Fibroblast of lung (primary cell): Measurements from ENCODE around the gene NFYC. TPM values are rescaled to one million over a fixed set of nuclear protein-coding genes. Genes with fewer than 3 reads are reported as not detected.

Experiments used
- DNase-seq, 2 donors: peaks; one replicate each; pipeline versions ENCODE4 v3.0.0 to v3.0.0-alpha.2; 2010; ENCODE audit warnings: low read depth in 2 of 2
- H2AFZ ChIP-seq: 2 replicates; pipeline ENCODE4 v1.5.1; 2012; ENCODE audit warnings: low read length, control low read depth, inconsistent platforms
- H3K27ac ChIP-seq: 2 replicates; pipeline ENCODE4 v1.5.1; 2011; ENCODE audit warnings: low read length, control low read depth; ENCODE audit not compliant: insufficient read depth
- H3K27me3 ChIP-seq: 2 replicates; pipeline ENCODE4 v1.5.1; 2011; ENCODE audit warnings: mild to moderate bottlenecking, low read length; ENCODE audit not compliant: control insufficient read depth, insufficient read depth
- H3K36me3 ChIP-seq: 2 replicates; pipeline ENCODE4 v1.5.1; 2011; ENCODE audit warnings: low read length; ENCODE audit not compliant: control insufficient read depth, insufficient read depth
- H3K4me1 ChIP-seq: 2 replicates; pipeline ENCODE4 v1.5.1; 2011; ENCODE audit warnings: low read length; ENCODE audit not compliant: control insufficient read depth, insufficient read depth; ENCODE audit errors: extremely low read depth
- H3K4me2 ChIP-seq: 2 replicates; pipeline ENCODE4 v1.5.1; 2011; ENCODE audit warnings: low read length, control low read depth; ENCODE audit not compliant: insufficient read depth; ENCODE audit errors: extremely low read depth
- H3K4me3 ChIP-seq, 4 experiments: fragments of 200-600 bp in 1 of 4; sonication (generic) in 1 of 4; replicated peaks in 1 of 4; 2 replicates each; pipeline ENCODE4 v1.5.1; 2011 to 2016; ENCODE audit warnings: low read length in 4 of 4, low read depth in 3 of 4, mild to moderate bottlenecking in 3 of 4, control low read depth in 2 of 4, inconsistent platforms in 1 of 4, mixed read lengths in 1 of 4; ENCODE audit not compliant: insufficient read depth in 1 of 4; ENCODE audit errors: control extremely low read depth in 1 of 4
- H3K79me2 ChIP-seq: 2 replicates; pipeline ENCODE4 v1.5.1; 2012; ENCODE audit warnings: mild to moderate bottlenecking, low read length, inconsistent platforms; ENCODE audit not compliant: control insufficient read depth, insufficient read depth
- H3K9ac ChIP-seq: 2 replicates; pipeline ENCODE4 v1.5.1; 2011; ENCODE audit warnings: mild to moderate bottlenecking, low read length, control low read depth; ENCODE audit not compliant: insufficient read depth
- H3K9me3 ChIP-seq: 2 replicates; pipeline ENCODE4 v1.5.1; 2012; ENCODE audit warnings: low read depth, low read length; ENCODE audit not compliant: control insufficient read depth, insufficient read depth
- H4K20me1 ChIP-seq: 2 replicates; pipeline ENCODE4 v1.5.1; 2011; ENCODE audit warnings: low read length; ENCODE audit not compliant: control insufficient read depth, insufficient read depth; ENCODE audit errors: extremely low read depth
- EZH2 ChIP-seq: IDR thresholded peaks from 2 replicates; pipeline ENCODE4 v1.5.1; 2012; ENCODE audit warnings: low read length, control low read depth, mild to moderate bottlenecking; ENCODE audit errors: missing control alignments
- polyA plus RNA-seq, 2 donors: library from polyadenylated mRNA; depleted of rRNA in 1 of 2; stranded (reverse) in 1 of 2; unstranded in 1 of 2; fragments of >200 nt; gene quantifications; 2 replicates each; pipeline ENCODE4 v1.2.1, GENCODE V29; 2011 to 2012; ENCODE audit warnings: missing spikeins in 1 of 2
- total RNA-seq: library from RNA; depleted of rRNA; stranded (reverse); fragments of >200 nt; gene quantifications from 2 replicates; pipeline ENCODE4 v1.2.1, GENCODE V29; 2014
- TF ChIP-seq, protein P1 (sequence below), 2 donors: IDR thresholded peaks in 1 of 2; conservative IDR thresholded peaks in 1 of 2; 1 replicate in 1 of 2; 2 replicates in 1 of 2; pipeline ENCODE4 v1.5.1; 2011 to 2012; ENCODE audit warnings: low read length in 2 of 2, control low read depth in 1 of 2, inconsistent platforms in 1 of 2, low read depth in 1 of 2, mild to moderate bottlenecking in 1 of 2

NFYC gene
- total and polyA plus RNA-seq, 2 donors (not counting 1 experiment from before 2014, with no cell fraction given) = 23.8 to 31.0 TPM

DNA sequence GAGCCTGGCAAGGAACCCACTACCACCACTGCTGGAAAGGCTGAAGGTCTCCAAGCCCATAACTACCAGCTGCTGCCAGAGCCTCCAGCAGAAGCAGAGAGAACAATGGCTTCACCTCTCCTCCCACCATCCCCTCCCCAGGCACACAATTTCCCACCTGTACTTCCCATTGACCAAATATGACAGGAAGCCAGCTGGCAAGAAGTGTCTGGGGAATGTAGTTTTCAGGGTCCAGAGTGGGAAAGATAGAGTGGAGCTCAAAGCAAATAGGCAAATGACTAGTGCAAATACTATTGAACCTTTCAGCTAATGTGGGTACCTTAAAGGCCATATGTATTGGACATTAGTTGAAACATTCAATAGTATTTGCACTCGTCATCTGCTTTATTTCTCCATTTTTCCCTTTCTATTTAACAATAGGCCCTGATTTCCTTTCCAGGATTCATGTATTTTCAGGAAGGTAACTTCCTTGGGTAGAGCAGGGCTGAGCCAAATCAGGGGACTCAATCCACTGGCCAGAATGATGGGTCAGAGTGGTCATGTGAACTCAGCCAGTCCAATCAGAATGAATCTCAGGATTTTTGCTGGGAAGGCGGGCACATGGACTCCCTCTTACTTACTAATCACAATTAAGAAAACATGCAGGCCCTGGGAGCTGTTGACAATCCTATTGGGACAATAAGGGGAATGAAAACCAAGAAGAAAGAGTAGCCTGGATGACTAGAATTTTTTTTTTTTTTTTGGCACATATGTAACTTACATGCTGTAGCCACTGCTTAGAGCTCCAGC, 12.1 kb upstream of the NFYC start:
- H2AFZ ChIP-seq = no peak overlapping the region
- no peak for DNase-seq
- no peaks in the 10 kb centered on the region for H3K27me3 ChIP-seq
- no peak overlapping the region for H3K9ac ChIP-seq
- H3K79me2 ChIP-seq = no peaks in the 10 kb centered on the region
- H4K20me1 ChIP-seq = no peaks in the 10 kb centered on the region
- H3K27ac ChIP-seq = no peak overlapping the region
- no peak for TF ChIP-seq EZH2
- TF ChIP-seq, protein P1, sequence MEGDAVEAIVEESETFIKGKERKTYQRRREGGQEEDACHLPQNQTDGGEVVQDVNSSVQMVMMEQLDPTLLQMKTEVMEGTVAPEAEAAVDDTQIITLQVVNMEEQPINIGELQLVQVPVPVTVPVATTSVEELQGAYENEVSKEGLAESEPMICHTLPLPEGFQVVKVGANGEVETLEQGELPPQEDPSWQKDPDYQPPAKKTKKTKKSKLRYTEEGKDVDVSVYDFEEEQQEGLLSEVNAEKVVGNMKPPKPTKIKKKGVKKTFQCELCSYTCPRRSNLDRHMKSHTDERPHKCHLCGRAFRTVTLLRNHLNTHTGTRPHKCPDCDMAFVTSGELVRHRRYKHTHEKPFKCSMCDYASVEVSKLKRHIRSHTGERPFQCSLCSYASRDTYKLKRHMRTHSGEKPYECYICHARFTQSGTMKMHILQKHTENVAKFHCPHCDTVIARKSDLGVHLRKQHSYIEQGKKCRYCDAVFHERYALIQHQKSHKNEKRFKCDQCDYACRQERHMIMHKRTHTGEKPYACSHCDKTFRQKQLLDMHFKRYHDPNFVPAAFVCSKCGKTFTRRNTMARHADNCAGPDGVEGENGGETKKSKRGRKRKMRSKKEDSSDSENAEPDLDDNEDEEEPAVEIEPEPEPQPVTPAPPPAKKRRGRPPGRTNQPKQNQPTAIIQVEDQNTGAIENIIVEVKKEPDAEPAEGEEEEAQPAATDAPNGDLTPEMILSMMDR (conservative IDR thresholded peaks at IDR 0.05 in 1 of 2, IDR thresholded peaks at IDR 0.05 in 1 of 2; ENCODE audit: low read depth in 1 of 2, low read length in 2 of 2) = no peak
- no peak overlapping the region for H3K4me2 ChIP-seq
- no peaks in the 10 kb centered on the region for H3K9me3 ChIP-seq
- H3K36me3 ChIP-seq = no peaks in the 10 kb centered on the region
- H3K4me1 ChIP-seq = no peaks in the 10 kb centered on the region
- no peak overlapping the region for H3K4me3 ChIP-seq

DNA sequence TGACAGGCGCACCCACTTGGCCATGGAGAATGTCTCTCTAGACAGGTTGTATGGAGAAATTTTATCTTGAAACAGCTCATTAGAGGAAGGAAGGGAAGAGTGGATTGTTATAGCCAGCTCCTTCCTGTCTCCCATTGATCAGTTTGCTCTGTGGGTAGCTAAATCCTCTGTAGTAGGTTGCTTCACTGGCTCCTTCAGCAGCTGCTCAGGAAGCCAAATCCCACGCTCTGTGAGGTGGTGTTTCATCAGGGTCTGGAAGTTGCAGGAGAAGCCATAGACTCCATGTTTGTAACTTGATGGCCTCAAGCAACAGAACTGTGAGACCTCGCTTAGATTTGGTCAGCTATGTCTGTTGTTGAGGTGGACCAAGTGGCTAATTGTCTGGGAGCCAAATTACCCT, 6.8 kb upstream of the NFYC start:
- H3K4me1 ChIP-seq = no peaks in the 10 kb centered on the region
- no peak overlapping the region for H3K4me3 ChIP-seq
- no peak for DNase-seq
- H3K9me3 ChIP-seq = no peaks in the 10 kb centered on the region
- no peak overlapping the region for H3K27ac ChIP-seq
- no peaks in the 10 kb centered on the region for H3K36me3 ChIP-seq
- TF ChIP-seq, protein P1 (conservative IDR thresholded peaks at IDR 0.05 in 1 of 2, IDR thresholded peaks at IDR 0.05 in 1 of 2; ENCODE audit: low read depth in 1 of 2, low read length in 2 of 2) = no peak
- TF ChIP-seq EZH2 = no peak
- H3K79me2 ChIP-seq = no peaks in the 10 kb centered on the region
- no peak overlapping the region for H3K4me2 ChIP-seq
- no peak overlapping the region for H2AFZ ChIP-seq
- no peaks in the 10 kb centered on the region for H4K20me1 ChIP-seq
- H3K9ac ChIP-seq = no peak overlapping the region
- H3K27me3 ChIP-seq = no peaks in the 10 kb centered on the region

DNA sequence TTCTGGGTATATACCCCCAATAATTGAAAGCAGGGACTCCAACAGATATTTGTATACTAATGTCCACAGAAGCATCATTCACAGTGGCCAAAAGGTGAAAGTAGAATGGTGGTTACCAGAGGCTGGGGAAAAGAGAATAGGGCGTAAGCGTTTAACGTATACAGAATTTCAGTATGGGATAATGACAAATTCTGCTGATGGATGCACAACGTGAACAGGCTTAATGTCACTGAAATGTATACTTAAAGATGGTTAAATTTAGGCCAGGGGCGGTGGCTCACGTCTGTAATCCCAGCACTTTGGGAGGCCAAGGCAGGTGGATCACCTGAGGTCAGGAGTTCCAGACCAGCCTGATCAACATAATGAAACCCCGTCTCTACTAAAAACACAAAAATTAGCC, 4.4 kb upstream of the NFYC start:
- TF ChIP-seq EZH2 = no peak
- TF ChIP-seq, protein P1 (conservative IDR thresholded peaks at IDR 0.05 in 1 of 2, IDR thresholded peaks at IDR 0.05 in 1 of 2; ENCODE audit: low read depth in 1 of 2, low read length in 2 of 2) = no peak
- Histone ChIP-seq H3K36me3 (no peaks in the 10 kb centered on the region), H3K27me3 (no peaks in the 10 kb centered on the region), H3K9me3 (no peaks in the 10 kb centered on the region), H3K4me2 (no peak overlapping the region), H2AFZ (no peak overlapping the region), H3K9ac (no peak overlapping the region), H3K4me3 (no peak overlapping the region), H3K4me1 (no peaks in the 10 kb centered on the region), H3K27ac (no peak overlapping the region), H3K79me2 (peaks cover 4% of the 10 kb centered on the region), H4K20me1 (no peaks in the 10 kb centered on the region)
- no peak for DNase-seq
